HepG2 (cell line): ENCODE measurements around the gene PDZD2. TPM values are rescaled to one million over a fixed set of nuclear protein-coding genes. Genes with fewer than 3 reads are reported as not detected.

Experiments
- ATAC-seq: fragments of 200-7000 bp; cut with Tn5 transposase; 3 replicates; pipeline ENCODE4 v1.9.1; 2020; ENCODE audit warnings: mild to moderate bottlenecking, moderate library complexity
- BruUV-seq: library from RNA; stranded (reverse); fragments of 400-500 nt; replicated peaks from 2 replicates; lab custom pipeline; 2021; lab: Mats Ljungman, UMichigan
- CTCF ChIA-PET: fragments of 300-600 bp; formaldehyde crosslinking; extraction: SDS; loops from one replicate; lab custom pipeline; 2021; ENCODE audit warnings: low total read pairs, inconsistent platforms, low intra/inter-chr PET ratio; lab: Yijun Ruan, JAX
- POLR2A ChIA-PET: fragments of 350-600 bp; sonication (Branson Sonifier 250); formaldehyde crosslinking; loops from one replicate; lab custom pipeline; 2020; ENCODE audit warnings: antibody characterized with exemption, inconsistent platforms; lab: Yijun Ruan, JAX
- DNase-seq: peaks from one replicate; pipeline ENCODE4 v3.0.0-alpha.2; 2015; ENCODE audit warnings: low spot score
- FAIRE-seq: peaks from 3 replicates; lab custom pipeline; 2011; peaks lifted over from hg19 to GRCh38; lab: Jason Lieb, UNC
- H2AFZ ChIP-seq: one replicate; pipeline ENCODE4 v1.6.1; 2011; ENCODE audit warnings: low read length, inconsistent platforms
- H3K27ac ChIP-seq: fragments of 300-600 bp; 3 replicates; pipeline ENCODE4 v1.8.0; 2011; ENCODE audit warnings: mixed run types, mild to moderate bottlenecking, mixed read lengths, low read length, inconsistent platforms; ENCODE audit not compliant: insufficient read depth; ENCODE audit errors: extremely low read length
- H3K27me3 ChIP-seq, 2 experiments: fragments of 200-600 bp in 1 of 2; 2 replicates in 1 of 2; 3 replicates in 1 of 2; pipeline versions ENCODE4 v1.6.0 to v1.8.0; 2011; ENCODE audit warnings: low read length in 2 of 2, mild to moderate bottlenecking in 2 of 2, moderate library complexity in 2 of 2, inconsistent platforms in 1 of 2; ENCODE audit not compliant: insufficient read depth in 2 of 2, control insufficient read depth in 1 of 2
- H3K36me3 ChIP-seq, 2 experiments: fragments of 200-600 bp in 1 of 2; replicated peaks in 1 of 2; 2 replicates in 1 of 2; 3 replicates in 1 of 2; pipeline versions ENCODE4 v1.5.1 to v1.8.0; 2011; ENCODE audit warnings: low read length in 2 of 2, inconsistent platforms in 1 of 2; ENCODE audit not compliant: insufficient read depth in 2 of 2, control insufficient read depth in 1 of 2
- H3K4me1 ChIP-seq: 2 replicates; pipeline ENCODE4 v1.5.1; 2012; ENCODE audit warnings: low read length, inconsistent platforms; ENCODE audit not compliant: insufficient read depth
- H3K4me2 ChIP-seq: 2 replicates; pipeline ENCODE4 v1.6.0; 2011; ENCODE audit warnings: low read depth, low read length, inconsistent platforms
- H3K4me3 ChIP-seq, 3 experiments: fragments of 200-600 bp in 1 of 3; sonication (generic), shearing (Covaris generic) in 1 of 3; replicated peaks in 1 of 3; 2 replicates each; pipeline ENCODE4 v1.5.1; 2011 to 2016; ENCODE audit warnings: low read length in 3 of 3, inconsistent platforms in 2 of 3, low read depth in 2 of 3, mild to moderate bottlenecking in 2 of 3, control low read depth in 1 of 3, mixed read lengths in 1 of 3; ENCODE audit not compliant: insufficient read depth in 1 of 3
- H3K79me2 ChIP-seq: one replicate; pipeline ENCODE4 v1.6.1; 2011; ENCODE audit warnings: low read length, inconsistent platforms; ENCODE audit not compliant: insufficient read depth
- H3K9ac ChIP-seq: 2 replicates; pipeline ENCODE4 v1.6.0; 2011; ENCODE audit warnings: mild to moderate bottlenecking, low read depth, low read length, inconsistent platforms; ENCODE audit not compliant: insufficient read depth
- H3K9me3 ChIP-seq: 2 replicates; pipeline ENCODE4 v1.5.1; 2012; ENCODE audit warnings: mild to moderate bottlenecking, low read length
- H4K20me1 ChIP-seq: 2 replicates; pipeline ENCODE4 v1.6.0; 2011; ENCODE audit warnings: inconsistent platforms, mild to moderate bottlenecking, low read length, moderate library complexity; ENCODE audit not compliant: insufficient read depth
- EP300 ChIP-seq, 3 experiments: sonication (generic) in 1 of 3; formaldehyde crosslinking in 1 of 3; IDR thresholded peaks; 2 replicates each; pipeline versions ENCODE4 v1.5.1 to v1.6.1; 2011 to 2020; ENCODE audit warnings: low read depth in 2 of 3, low read length in 2 of 3, borderline replicate concordance in 1 of 3, improper control_type of control experiment in 1 of 3, mild to moderate bottlenecking in 1 of 3, missing genetic modification reagents in 1 of 3, moderate library complexity in 1 of 3
- MTA1 ChIP-seq: sonication (generic); formaldehyde crosslinking; IDR thresholded peaks from 2 replicates; pipeline ENCODE4 v1.4.0; 2020; ENCODE audit warnings: missing genetic modification reagents, mild to moderate bottlenecking, borderline replicate concordance
- ZEB1 ChIP-seq: IDR thresholded peaks from 2 replicates; pipeline ENCODE4 v1.6.1; 2012; ENCODE audit warnings: mild to moderate bottlenecking, low read depth, inconsistent platforms; ENCODE audit not compliant: insufficient replicate concordance
- ZFP36L1 ChIP-seq: sonication (generic); formaldehyde crosslinking; IDR thresholded peaks from 2 replicates; pipeline ENCODE4 v1.8.0; 2022; ENCODE audit warnings: mild to moderate bottlenecking, missing genetic modification reagents, moderate library complexity
- ZMYM2 ChIP-seq: sonication (generic); formaldehyde crosslinking; IDR thresholded peaks from 2 replicates; pipeline ENCODE4 v1.8.0; 2022; ENCODE audit warnings: mild to moderate bottlenecking, missing genetic modification reagents
- ZNF263 ChIP-seq: sonication (generic); formaldehyde crosslinking; IDR thresholded peaks from 2 replicates; pipeline ENCODE4 v1.4.0; 2020; ENCODE audit warnings: missing genetic modification reagents
- ZNF446 ChIP-seq: sonication (generic); formaldehyde crosslinking; IDR thresholded peaks from 2 replicates; pipeline ENCODE4 v1.5.0; 2020; ENCODE audit warnings: mild to moderate bottlenecking, missing genetic modification reagents
- ZNF652 ChIP-seq: IDR thresholded peaks from 2 replicates; pipeline ENCODE4 v1.6.1; 2016; ENCODE audit warnings: low read depth, borderline replicate concordance
- ZNF780A ChIP-seq: sonication (generic); formaldehyde crosslinking; IDR thresholded peaks from 2 replicates; pipeline ENCODE4 v1.8.0; 2022; ENCODE audit warnings: mild to moderate bottlenecking, missing genetic modification reagents, moderate library complexity
- ZNF788 ChIP-seq: sonication (generic); formaldehyde crosslinking; IDR thresholded peaks from 2 replicates; pipeline ENCODE4 v1.5.0; 2020; ENCODE audit warnings: mild to moderate bottlenecking, missing genetic modification reagents, borderline replicate concordance
- WGBS: methylation state at CpG from one replicate; pipeline ENCODE4 v1.1.6; 2017; ENCODE audit warnings: low lambda C conversion rate; 5-methylcytosine and 5-hydroxymethylcytosine counted together
- in situ Hi-C: cut with HindIII; loops from 2 replicates; pipeline ENCODE4 v1.10.0; 2017; ENCODE audit warnings: low pct_unique_long_range_greater_than_20kb; ENCODE audit not compliant: extremely low pct_ligation_motif_present
- intact Hi-C: fragments of 100-400 bp; cut with micrococcal nuclease; formaldehyde crosslinking; loops from one replicate; pipeline ENCODE4 v1.10.0; 2022; ENCODE audit not compliant: unreplicated experiment
- polyA plus RNA-seq, 8 experiments: library from polyadenylated mRNA; depleted of rRNA in 3 of 8; stranded (reverse) in 7 of 8; unstranded in 1 of 8; fragments of >200 nt; fragmentation: Illumina TruSeq in 4 of 8; extraction: Trizol in 4 of 8; gene quantifications; 2 replicates each; pipeline versions ENCODE4 v1.2.1 to v1.2.3, GENCODE V29; 2011 to 2016; ENCODE audit warnings: low read depth in 4 of 8, missing spikeins in 1 of 8, mixed read lengths in 1 of 8; ENCODE audit not compliant: insufficient read depth in 1 of 8
- total RNA-seq, 5 experiments: library from RNA; depleted of rRNA; stranded (reverse); fragments of >200 nt; fragmentation: Illumina TruSeq; extraction: Trizol; gene quantifications; 2 replicates each; pipeline ENCODE4 v1.2.3, GENCODE V29; 2016; ENCODE audit warnings: low read depth in 1 of 5
- TF ChIP-seq, protein P1 (sequence below): sonication (generic); formaldehyde crosslinking; conservative IDR thresholded peaks from 2 replicates; pipeline ENCODE4 v1.4.0; 2020; ENCODE audit warnings: missing genetic modification reagents
- TF ChIP-seq, protein P2 (sequence below): sonication (generic); formaldehyde crosslinking; IDR thresholded peaks from 2 replicates; pipeline ENCODE4 v1.4.0; 2020; ENCODE audit warnings: missing genetic modification reagents, mild to moderate bottlenecking, borderline replicate concordance
- TF ChIP-seq, protein P3 (sequence below): sonication (generic); formaldehyde crosslinking; IDR thresholded peaks from 2 replicates; pipeline ENCODE4 v1.8.0; 2022; ENCODE audit warnings: mild to moderate bottlenecking, missing genetic modification reagents, borderline replicate concordance
- TF ChIP-seq, protein P4 (sequence below): sonication (generic); formaldehyde crosslinking; conservative IDR thresholded peaks from 2 replicates; pipeline ENCODE4 v1.8.0; 2022; ENCODE audit warnings: low read depth, missing genetic modification reagents
- TF ChIP-seq, protein P5 (sequence below): sonication (generic); formaldehyde crosslinking; IDR thresholded peaks from 2 replicates; pipeline ENCODE4 v1.5.0; 2020; ENCODE audit warnings: mild to moderate bottlenecking, missing genetic modification reagents

PDZD2 gene
- total and polyA plus RNA-seq, 2 of the 13 experiments (the other 11 are each of a cell fraction or from before 2014, with no cell fraction given) = 0.04 TPM; not detected in 1

DNA sequence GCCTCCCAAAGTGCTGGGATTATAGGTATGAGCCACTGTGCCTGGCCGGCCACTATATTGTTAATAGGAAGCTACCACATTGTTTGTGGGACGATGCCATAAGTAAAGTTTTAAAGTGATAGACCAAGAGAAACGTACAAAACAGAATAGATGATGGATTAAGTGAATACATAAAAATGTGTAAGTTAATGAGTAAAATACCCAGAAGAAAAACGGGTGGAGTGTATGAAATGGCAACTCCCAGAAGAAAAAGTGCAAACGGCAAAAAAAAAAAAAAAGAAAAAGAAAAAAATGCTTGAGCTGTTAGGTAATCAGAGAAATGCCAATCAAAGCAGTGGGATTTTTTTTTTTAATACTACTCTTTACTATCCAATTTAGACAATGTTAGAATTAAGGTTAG lies 246.0 kb downstream of the PDZD2 start:
- Histone ChIP-seq H3K9ac (no peak overlapping the region), H4K20me1 (no peaks in the 10 kb centered on the region), H3K36me3 (no peaks in the 10 kb centered on the region), H3K4me1 (no peaks in the 10 kb centered on the region), H3K27me3 (peaks cover 2 to 15% of the 10 kb centered on the region in 2 experiments; a peak in 4 of 5 replicates), H3K4me3 (no peak overlapping the region), H3K4me2 (no peak overlapping the region), H3K9me3 (no peaks in the 10 kb centered on the region), H3K79me2 (no peaks in the 10 kb centered on the region), H2AFZ (no peak overlapping the region), H3K27ac (no peak overlapping the region)
- intact Hi-C loops (no loop called here), in situ Hi-C loops (no loop called here)
- 1% methylated on average over 5 of the region's 5 CpGs for whole genome bisulfite sequencing
- POLR2A ChIA-PET = no interaction called here
- ATAC-seq (no peak), DNase-seq (no peak), FAIRE-seq (no peak)
- CTCF ChIA-PET = no interaction called here
- BruUV-seq = no TSS peak
- TF ChIP-seq ZEB1 (no peak), ZNF446 (CRISPR knock-in tag) (no peak), ZNF780A (CRISPR knock-in tag) (no peak), ZMYM2 (no peak), EP300 (IDR thresholded peaks at IDR 0.05; ENCODE audit: low read depth in 2 of 2, low read length in 2 of 2) (no peak), EP300 (CRISPR knock-in tag; IDR thresholded peaks at IDR 0.05; ENCODE audit: borderline replicate concordance) (no peak), MTA1 (no peak), ZNF652 (no peak), ZNF263 (CRISPR knock-in tag) (no peak), ZFP36L1 (CRISPR knock-in tag) (no peak), ZNF788 (CRISPR knock-in tag) (no peak)
- TF ChIP-seq, protein P1, sequence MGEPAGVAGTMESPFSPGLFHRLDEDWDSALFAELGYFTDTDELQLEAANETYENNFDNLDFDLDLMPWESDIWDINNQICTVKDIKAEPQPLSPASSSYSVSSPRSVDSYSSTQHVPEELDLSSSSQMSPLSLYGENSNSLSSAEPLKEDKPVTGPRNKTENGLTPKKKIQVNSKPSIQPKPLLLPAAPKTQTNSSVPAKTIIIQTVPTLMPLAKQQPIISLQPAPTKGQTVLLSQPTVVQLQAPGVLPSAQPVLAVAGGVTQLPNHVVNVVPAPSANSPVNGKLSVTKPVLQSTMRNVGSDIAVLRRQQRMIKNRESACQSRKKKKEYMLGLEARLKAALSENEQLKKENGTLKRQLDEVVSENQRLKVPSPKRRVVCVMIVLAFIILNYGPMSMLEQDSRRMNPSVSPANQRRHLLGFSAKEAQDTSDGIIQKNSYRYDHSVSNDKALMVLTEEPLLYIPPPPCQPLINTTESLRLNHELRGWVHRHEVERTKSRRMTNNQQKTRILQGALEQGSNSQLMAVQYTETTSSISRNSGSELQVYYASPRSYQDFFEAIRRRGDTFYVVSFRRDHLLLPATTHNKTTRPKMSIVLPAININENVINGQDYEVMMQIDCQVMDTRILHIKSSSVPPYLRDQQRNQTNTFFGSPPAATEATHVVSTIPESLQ (CRISPR knock-in tag) = no peak
- TF ChIP-seq, protein P2, sequence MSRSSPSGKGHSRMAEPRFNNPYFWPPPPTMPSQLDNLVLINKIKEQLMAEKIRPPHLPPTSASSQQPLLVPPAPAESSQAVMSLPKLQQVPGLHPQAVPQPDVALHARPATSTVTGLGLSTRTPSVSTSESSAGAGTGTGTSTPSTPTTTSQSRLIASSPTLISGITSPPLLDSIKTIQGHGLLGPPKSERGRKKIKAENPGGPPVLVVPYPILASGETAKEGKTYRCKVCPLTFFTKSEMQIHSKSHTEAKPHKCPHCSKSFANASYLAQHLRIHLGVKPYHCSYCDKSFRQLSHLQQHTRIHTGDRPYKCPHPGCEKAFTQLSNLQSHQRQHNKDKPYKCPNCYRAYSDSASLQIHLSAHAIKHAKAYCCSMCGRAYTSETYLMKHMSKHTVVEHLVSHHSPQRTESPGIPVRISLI (CRISPR knock-in tag) = no peak
- TF ChIP-seq, protein P3, sequence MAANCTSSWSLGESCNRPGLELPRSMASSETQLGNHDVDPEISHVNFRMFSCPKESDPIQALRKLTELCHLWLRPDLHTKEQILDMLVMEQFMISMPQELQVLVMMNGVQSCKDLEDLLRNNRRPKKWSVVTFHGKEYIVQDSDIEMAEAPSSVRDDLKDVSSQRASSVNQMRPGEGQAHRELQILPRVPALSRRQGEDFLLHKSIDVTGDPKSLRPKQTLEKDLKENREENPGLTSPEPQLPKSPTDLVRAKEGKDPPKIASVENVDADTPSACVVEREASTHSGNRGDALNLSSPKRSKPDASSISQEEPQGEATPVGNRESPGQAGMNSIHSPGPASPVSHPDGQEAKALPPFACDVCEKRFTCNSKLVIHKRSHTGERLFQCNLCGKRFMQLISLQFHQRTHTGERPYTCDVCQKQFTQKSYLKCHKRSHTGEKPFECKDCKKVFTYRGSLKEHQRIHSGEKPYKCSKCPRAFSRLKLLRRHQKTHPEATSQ (CRISPR knock-in tag) = no peak
- TF ChIP-seq, protein P4, sequence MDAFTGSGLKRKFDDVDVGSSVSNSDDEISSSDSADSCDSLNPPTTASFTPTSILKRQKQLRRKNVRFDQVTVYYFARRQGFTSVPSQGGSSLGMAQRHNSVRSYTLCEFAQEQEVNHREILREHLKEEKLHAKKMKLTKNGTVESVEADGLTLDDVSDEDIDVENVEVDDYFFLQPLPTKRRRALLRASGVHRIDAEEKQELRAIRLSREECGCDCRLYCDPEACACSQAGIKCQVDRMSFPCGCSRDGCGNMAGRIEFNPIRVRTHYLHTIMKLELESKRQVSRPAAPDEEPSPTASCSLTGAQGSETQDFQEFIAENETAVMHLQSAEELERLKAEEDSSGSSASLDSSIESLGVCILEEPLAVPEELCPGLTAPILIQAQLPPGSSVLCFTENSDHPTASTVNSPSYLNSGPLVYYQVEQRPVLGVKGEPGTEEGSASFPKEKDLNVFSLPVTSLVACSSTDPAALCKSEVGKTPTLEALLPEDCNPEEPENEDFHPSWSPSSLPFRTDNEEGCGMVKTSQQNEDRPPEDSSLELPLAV = no peak
- TF ChIP-seq, protein P5, sequence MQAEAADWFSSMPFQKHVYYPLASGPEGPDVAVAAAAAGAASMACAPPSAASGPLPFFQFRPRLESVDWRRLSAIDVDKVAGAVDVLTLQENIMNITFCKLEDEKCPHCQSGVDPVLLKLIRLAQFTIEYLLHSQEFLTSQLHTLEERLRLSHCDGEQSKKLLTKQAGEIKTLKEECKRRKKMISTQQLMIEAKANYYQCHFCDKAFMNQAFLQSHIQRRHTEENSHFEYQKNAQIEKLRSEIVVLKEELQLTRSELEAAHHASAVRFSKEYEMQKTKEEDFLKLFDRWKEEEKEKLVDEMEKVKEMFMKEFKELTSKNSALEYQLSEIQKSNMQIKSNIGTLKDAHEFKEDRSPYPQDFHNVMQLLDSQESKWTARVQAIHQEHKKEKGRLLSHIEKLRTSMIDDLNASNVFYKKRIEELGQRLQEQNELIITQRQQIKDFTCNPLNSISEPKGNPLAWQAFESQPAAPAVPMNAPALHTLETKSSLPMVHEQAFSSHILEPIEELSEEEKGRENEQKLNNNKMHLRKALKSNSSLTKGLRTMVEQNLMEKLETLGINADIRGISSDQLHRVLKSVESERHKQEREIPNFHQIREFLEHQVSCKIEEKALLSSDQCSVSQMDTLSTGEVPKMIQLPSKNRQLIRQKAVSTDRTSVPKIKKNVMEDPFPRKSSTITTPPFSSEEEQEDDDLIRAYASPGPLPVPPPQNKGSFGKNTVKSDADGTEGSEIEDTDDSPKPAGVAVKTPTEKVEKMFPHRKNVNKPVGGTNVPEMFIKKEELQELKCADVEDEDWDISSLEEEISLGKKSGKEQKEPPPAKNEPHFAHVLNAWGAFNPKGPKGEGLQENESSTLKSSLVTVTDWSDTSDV (CRISPR knock-in tag) = no peak
